HepG2 (cell line): ENCODE measurements around the gene PRR22. TPM values are rescaled to one million over a fixed set of nuclear protein-coding genes. Genes with fewer than 3 reads are reported as not detected.

Source experiments
- ATAC-seq: fragments of 200-7000 bp; cut with Tn5 transposase; 3 replicates; pipeline ENCODE4 v1.9.1; 2020; ENCODE audit warnings: mild to moderate bottlenecking, moderate library complexity
- BruUV-seq: library from RNA; stranded (reverse); fragments of 400-500 nt; replicated peaks from 2 replicates; lab custom pipeline; 2021; lab: Mats Ljungman, UMichigan
- CTCF ChIA-PET: fragments of 300-600 bp; formaldehyde crosslinking; extraction: SDS; loops from one replicate; lab custom pipeline; 2021; ENCODE audit warnings: low total read pairs, inconsistent platforms, low intra/inter-chr PET ratio; lab: Yijun Ruan, JAX
- POLR2A ChIA-PET: fragments of 350-600 bp; sonication (Branson Sonifier 250); formaldehyde crosslinking; loops from one replicate; lab custom pipeline; 2020; ENCODE audit warnings: antibody characterized with exemption, inconsistent platforms; lab: Yijun Ruan, JAX
- DNase-seq: peaks from one replicate; pipeline ENCODE4 v3.0.0-alpha.2; 2015; ENCODE audit warnings: low spot score
- FAIRE-seq: peaks from 3 replicates; lab custom pipeline; 2011; peaks lifted over from hg19 to GRCh38; lab: Jason Lieb, UNC
- H2AFZ ChIP-seq: one replicate; pipeline ENCODE4 v1.6.1; 2011; ENCODE audit warnings: low read length, inconsistent platforms
- H3K27ac ChIP-seq: fragments of 300-600 bp; 3 replicates; pipeline ENCODE4 v1.8.0; 2011; ENCODE audit warnings: mixed run types, mild to moderate bottlenecking, mixed read lengths, low read length, inconsistent platforms; ENCODE audit not compliant: insufficient read depth; ENCODE audit errors: extremely low read length
- H3K27me3 ChIP-seq, 2 experiments: fragments of 200-600 bp in 1 of 2; 2 replicates in 1 of 2; 3 replicates in 1 of 2; pipeline versions ENCODE4 v1.6.0 to v1.8.0; 2011; ENCODE audit warnings: low read length in 2 of 2, mild to moderate bottlenecking in 2 of 2, moderate library complexity in 2 of 2, inconsistent platforms in 1 of 2; ENCODE audit not compliant: insufficient read depth in 2 of 2, control insufficient read depth in 1 of 2
- H3K36me3 ChIP-seq, 2 experiments: fragments of 200-600 bp in 1 of 2; replicated peaks in 1 of 2; 2 replicates in 1 of 2; 3 replicates in 1 of 2; pipeline versions ENCODE4 v1.5.1 to v1.8.0; 2011; ENCODE audit warnings: low read length in 2 of 2, inconsistent platforms in 1 of 2; ENCODE audit not compliant: insufficient read depth in 2 of 2, control insufficient read depth in 1 of 2
- H3K4me1 ChIP-seq: 2 replicates; pipeline ENCODE4 v1.5.1; 2012; ENCODE audit warnings: low read length, inconsistent platforms; ENCODE audit not compliant: insufficient read depth
- H3K4me2 ChIP-seq: 2 replicates; pipeline ENCODE4 v1.6.0; 2011; ENCODE audit warnings: low read depth, low read length, inconsistent platforms
- H3K4me3 ChIP-seq, 3 experiments: fragments of 200-600 bp in 1 of 3; sonication (generic), shearing (Covaris generic) in 1 of 3; replicated peaks in 1 of 3; 2 replicates each; pipeline ENCODE4 v1.5.1; 2011 to 2016; ENCODE audit warnings: low read length in 3 of 3, inconsistent platforms in 2 of 3, low read depth in 2 of 3, mild to moderate bottlenecking in 2 of 3, control low read depth in 1 of 3, mixed read lengths in 1 of 3; ENCODE audit not compliant: insufficient read depth in 1 of 3
- H3K79me2 ChIP-seq: one replicate; pipeline ENCODE4 v1.6.1; 2011; ENCODE audit warnings: low read length, inconsistent platforms; ENCODE audit not compliant: insufficient read depth
- H3K9ac ChIP-seq: 2 replicates; pipeline ENCODE4 v1.6.0; 2011; ENCODE audit warnings: mild to moderate bottlenecking, low read depth, low read length, inconsistent platforms; ENCODE audit not compliant: insufficient read depth
- H3K9me3 ChIP-seq: 2 replicates; pipeline ENCODE4 v1.5.1; 2012; ENCODE audit warnings: mild to moderate bottlenecking, low read length
- H4K20me1 ChIP-seq: 2 replicates; pipeline ENCODE4 v1.6.0; 2011; ENCODE audit warnings: inconsistent platforms, mild to moderate bottlenecking, low read length, moderate library complexity; ENCODE audit not compliant: insufficient read depth
- AGO2 ChIP-seq: fragments of 200-400 bp; formaldehyde crosslinking; optimal IDR thresholded peaks from 2 replicates; pipeline ENCODE3; 2017; ENCODE audit warnings: mild to moderate bottlenecking, low read depth, low read length, moderate library complexity
- ATF2 ChIP-seq: sonication (generic); formaldehyde crosslinking; IDR thresholded peaks from 2 replicates; pipeline ENCODE4 v1.4.0; 2020; ENCODE audit warnings: missing genetic modification reagents
- CHD2 ChIP-seq: IDR thresholded peaks from 2 replicates; pipeline ENCODE4 v1.6.1; 2011; ENCODE audit warnings: low read depth, low read length, improper control_type of control experiment
- NR2F2 ChIP-seq: IDR thresholded peaks from 2 replicates; pipeline ENCODE4 v1.6.1; 2012; ENCODE audit warnings: low read depth, inconsistent platforms, borderline replicate concordance
- ZBTB4 ChIP-seq: sonication (generic); formaldehyde crosslinking; IDR thresholded peaks from 2 replicates; pipeline ENCODE4 v1.4.0; 2020; ENCODE audit warnings: missing genetic modification reagents, mild to moderate bottlenecking, borderline replicate concordance
- WGBS: methylation state at CpG from one replicate; pipeline ENCODE4 v1.1.6; 2017; ENCODE audit warnings: low lambda C conversion rate; 5-methylcytosine and 5-hydroxymethylcytosine counted together
- in situ Hi-C: cut with HindIII; loops from 2 replicates; pipeline ENCODE4 v1.10.0; 2017; ENCODE audit warnings: low pct_unique_long_range_greater_than_20kb; ENCODE audit not compliant: extremely low pct_ligation_motif_present
- intact Hi-C: fragments of 100-400 bp; cut with micrococcal nuclease; formaldehyde crosslinking; loops from one replicate; pipeline ENCODE4 v1.10.0; 2022; ENCODE audit not compliant: unreplicated experiment
- polyA plus RNA-seq, 8 experiments: library from polyadenylated mRNA; depleted of rRNA in 3 of 8; stranded (reverse) in 7 of 8; unstranded in 1 of 8; fragments of >200 nt; fragmentation: Illumina TruSeq in 4 of 8; extraction: Trizol in 4 of 8; gene quantifications; 2 replicates each; pipeline versions ENCODE4 v1.2.1 to v1.2.3, GENCODE V29; 2011 to 2016; ENCODE audit warnings: low read depth in 4 of 8, missing spikeins in 1 of 8, mixed read lengths in 1 of 8; ENCODE audit not compliant: insufficient read depth in 1 of 8
- total RNA-seq, 5 experiments: library from RNA; depleted of rRNA; stranded (reverse); fragments of >200 nt; fragmentation: Illumina TruSeq; extraction: Trizol; gene quantifications; 2 replicates each; pipeline ENCODE4 v1.2.3, GENCODE V29; 2016; ENCODE audit warnings: low read depth in 1 of 5

PRR22 gene
- total and polyA plus RNA-seq, 2 of the 13 experiments (the other 11 are each of a cell fraction or from before 2014, with no cell fraction given): 0.84 to 2.3 TPM

- ATAC-seq (no peak), DNase-seq (no peak), FAIRE-seq (no peak)
- BruUV-seq: no TSS peak
- intact Hi-C loops: no loop called here
- Histone ChIP-seq H3K4me2 (no peak overlapping the region), H3K27ac (no peak overlapping the region), H3K4me3 (no peak overlapping the region), H3K27me3 (peaks cover 0 to 7% of the 10 kb centered on the region in 2 experiments; a peak in 1 of 5 replicates), H3K36me3 (no peaks in the 10 kb centered on the region), H3K79me2 (no peaks in the 10 kb centered on the region), H3K4me1 (peaks cover 8% of the 10 kb centered on the region), H2AFZ (no peak overlapping the region), H3K9ac (no peak overlapping the region), H3K9me3 (no peaks in the 10 kb centered on the region), H4K20me1 (no peaks in the 10 kb centered on the region)
- CTCF ChIA-PET: no interaction called here
- in situ Hi-C loops: no loop called here
- 12% methylated on average over 6 of the region's 6 CpGs for WGBS
- no peak for TF ChIP-seq AGO2
- no peak for TF ChIP-seq ZBTB4 (CRISPR knock-in tag)
- TF ChIP-seq CHD2: no peak
- TF ChIP-seq NR2F2: no peak
- no peak for TF ChIP-seq ATF2 (CRISPR knock-in tag)
- POLR2A ChIA-PET: no interaction called here
Measured at GRCh38 chr19:5753743-5754142, 30.8 kb downstream of the PRR22 start.
